ENCODE data around the gene ANKRD11.

Gene ANKRD11

DNA sequence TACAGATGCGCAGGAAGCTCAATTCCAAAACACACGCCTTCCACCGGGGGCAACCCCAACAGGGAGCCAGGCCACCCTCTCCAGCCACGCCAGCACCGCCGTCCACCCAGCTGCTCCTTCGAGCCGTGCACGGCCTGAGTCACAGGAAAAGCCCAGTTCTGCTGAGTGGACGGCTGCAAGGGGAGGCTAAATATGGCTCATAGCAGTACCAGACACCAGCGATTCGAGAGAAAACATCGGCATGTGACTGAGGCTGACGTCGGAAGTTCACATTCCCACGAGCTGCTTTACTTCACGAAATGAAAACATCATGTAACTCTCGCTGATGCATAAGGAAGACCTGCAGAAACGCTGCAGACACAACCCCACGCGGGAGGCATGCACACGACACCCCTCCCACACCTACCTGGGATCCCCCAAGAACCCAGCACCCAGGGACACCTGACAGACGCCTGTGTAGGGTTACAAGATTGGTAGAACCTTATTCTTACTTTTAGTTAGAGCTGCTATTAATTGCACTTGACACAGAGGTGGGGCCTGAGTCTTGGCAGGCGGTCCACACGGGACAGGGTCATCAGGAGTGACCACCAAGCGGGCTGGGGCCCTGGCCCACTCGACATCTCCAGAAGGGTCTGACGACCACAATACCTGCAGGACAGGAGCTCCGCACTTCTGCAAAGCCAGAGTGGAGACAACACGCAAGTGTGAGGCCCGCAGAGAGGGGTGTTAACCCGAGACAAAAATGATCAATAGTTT lies 116.8 kb downstream of the ANKRD11 start:
- Histone ChIP-seq H3K27me3 (ENCODE audit: insufficient read depth, insufficient read length) (no peaks in the 10 kb centered on the region), H3K9ac (ENCODE audit: insufficient read length, low read depth) (no peak overlapping the region), H3K4me3 (ENCODE audit: insufficient read length, low read depth) (no peak overlapping the region), H3K36me3 (ENCODE audit: insufficient read depth, insufficient read length, low read length) (peaks cover 34% of the 10 kb centered on the region), H3K9me3 (ENCODE audit: insufficient read depth, low read length) (no peaks in the 10 kb centered on the region), H3K4me1 (ENCODE audit: insufficient read depth, insufficient read length) (peaks cover 34% of the 10 kb centered on the region)
- TF ChIP-seq YY1 (IDR thresholded peaks at IDR 0.05; ENCODE audit: insufficient read depth, insufficient read length) = no peak
- TF ChIP-seq SUZ12 (IDR thresholded peaks at IDR 0.05; ENCODE audit: extremely low read depth, insufficient read depth, insufficient read length) = no peak
- TF ChIP-seq ZNF274 (IDR thresholded peaks at IDR 0.05; ENCODE audit: low read depth, low read length) = no peak
- DNase-seq (ENCODE audit: low read depth, low spot score) = no peak

GRCh38 chr16:89371968-89372634 lies 118.3 kb downstream of the ANKRD11 start:
- Histone ChIP-seq H3K4me3 (ENCODE audit: insufficient read length, low read depth) (no peak overlapping the region), H3K9me3 (ENCODE audit: insufficient read depth, low read length) (no peaks in the 10 kb centered on the region), H3K27me3 (ENCODE audit: insufficient read depth, insufficient read length) (no peaks in the 10 kb centered on the region), H3K36me3 (ENCODE audit: insufficient read depth, insufficient read length, low read length) (peaks cover 34% of the 10 kb centered on the region), H3K4me1 (ENCODE audit: insufficient read depth, insufficient read length) (peaks cover 37% of the 10 kb centered on the region), H3K9ac (ENCODE audit: insufficient read length, low read depth) (no peak overlapping the region)
- DNase-seq (ENCODE audit: low read depth, low spot score) = no peak
- no peak for TF ChIP-seq ZNF274 (IDR thresholded peaks at IDR 0.05; ENCODE audit: low read depth, low read length)
- TF ChIP-seq SUZ12 (IDR thresholded peaks at IDR 0.05; ENCODE audit: extremely low read depth, insufficient read depth, insufficient read length) = no peak

GRCh38 chr16:89371386-89371785 lies 119.0 kb downstream of the ANKRD11 start:
- H3K4me3 ChIP-seq (ENCODE audit: insufficient read length, low read depth) = no peak overlapping the region
- H3K9ac ChIP-seq (ENCODE audit: insufficient read length, low read depth) = no peak overlapping the region
- TF ChIP-seq YY1 (IDR thresholded peaks at IDR 0.05; ENCODE audit: insufficient read depth, insufficient read length) (no peak), ZNF274 (IDR thresholded peaks at IDR 0.05; ENCODE audit: low read depth, low read length) (no peak), SUZ12 (IDR thresholded peaks at IDR 0.05; ENCODE audit: extremely low read depth, insufficient read depth, insufficient read length) (no peak)
- H3K4me1 ChIP-seq (ENCODE audit: insufficient read depth, insufficient read length) = peaks cover 37% of the 10 kb centered on the region
- peaks cover 35% of the 10 kb centered on the region for H3K36me3 ChIP-seq (ENCODE audit: insufficient read depth, insufficient read length, low read length)
- no peaks in the 10 kb centered on the region for H3K9me3 ChIP-seq (ENCODE audit: insufficient read depth, low read length)
- no peaks in the 10 kb centered on the region for H3K27me3 ChIP-seq (ENCODE audit: insufficient read depth, insufficient read length)
- DNase-seq (ENCODE audit: low read depth, low spot score) = no peak

GRCh38 chr16:89370601-89371000 lies 119.8 kb downstream of the ANKRD11 start:
- no peak overlapping the region for H3K9ac ChIP-seq (ENCODE audit: insufficient read length, low read depth)
- no peaks in the 10 kb centered on the region for H3K27me3 ChIP-seq (ENCODE audit: insufficient read depth, insufficient read length)
- no peaks in the 10 kb centered on the region for H3K9me3 ChIP-seq (ENCODE audit: insufficient read depth, low read length)
- TF ChIP-seq ZNF274 (IDR thresholded peaks at IDR 0.05; ENCODE audit: low read depth, low read length) = no peak
- no peak for TF ChIP-seq SUZ12 (IDR thresholded peaks at IDR 0.05; ENCODE audit: extremely low read depth, insufficient read depth, insufficient read length)
- no peak for TF ChIP-seq YY1 (IDR thresholded peaks at IDR 0.05; ENCODE audit: insufficient read depth, insufficient read length)
- DNase-seq (ENCODE audit: low read depth, low spot score) = no peak
- peaks cover 37% of the 10 kb centered on the region for H3K4me1 ChIP-seq (ENCODE audit: insufficient read depth, insufficient read length)
- H3K4me3 ChIP-seq (ENCODE audit: insufficient read length, low read depth) = no peak overlapping the region
- H3K36me3 ChIP-seq (ENCODE audit: insufficient read depth, insufficient read length, low read length) = peaks cover 39% of the 10 kb centered on the region

GRCh38 chr16:89370081-89370511 lies 120.3 kb downstream of the ANKRD11 start:
- Histone ChIP-seq H3K4me3 (ENCODE audit: insufficient read length, low read depth) (no peak overlapping the region), H3K27me3 (ENCODE audit: insufficient read depth, insufficient read length) (no peaks in the 10 kb centered on the region), H3K36me3 (ENCODE audit: insufficient read depth, insufficient read length, low read length) (peaks cover 39% of the 10 kb centered on the region), H3K9me3 (ENCODE audit: insufficient read depth, low read length) (no peaks in the 10 kb centered on the region), H3K4me1 (ENCODE audit: insufficient read depth, insufficient read length) (peaks cover 38% of the 10 kb centered on the region), H3K9ac (ENCODE audit: insufficient read length, low read depth) (no peak overlapping the region)
- DNase-seq (ENCODE audit: low read depth, low spot score) = no peak
- TF ChIP-seq SUZ12 (IDR thresholded peaks at IDR 0.05; ENCODE audit: extremely low read depth, insufficient read depth, insufficient read length) (no peak), YY1 (IDR thresholded peaks at IDR 0.05; ENCODE audit: insufficient read depth, insufficient read length) (no peak), ZNF274 (IDR thresholded peaks at IDR 0.05; ENCODE audit: low read depth, low read length) (no peak)

DNA sequence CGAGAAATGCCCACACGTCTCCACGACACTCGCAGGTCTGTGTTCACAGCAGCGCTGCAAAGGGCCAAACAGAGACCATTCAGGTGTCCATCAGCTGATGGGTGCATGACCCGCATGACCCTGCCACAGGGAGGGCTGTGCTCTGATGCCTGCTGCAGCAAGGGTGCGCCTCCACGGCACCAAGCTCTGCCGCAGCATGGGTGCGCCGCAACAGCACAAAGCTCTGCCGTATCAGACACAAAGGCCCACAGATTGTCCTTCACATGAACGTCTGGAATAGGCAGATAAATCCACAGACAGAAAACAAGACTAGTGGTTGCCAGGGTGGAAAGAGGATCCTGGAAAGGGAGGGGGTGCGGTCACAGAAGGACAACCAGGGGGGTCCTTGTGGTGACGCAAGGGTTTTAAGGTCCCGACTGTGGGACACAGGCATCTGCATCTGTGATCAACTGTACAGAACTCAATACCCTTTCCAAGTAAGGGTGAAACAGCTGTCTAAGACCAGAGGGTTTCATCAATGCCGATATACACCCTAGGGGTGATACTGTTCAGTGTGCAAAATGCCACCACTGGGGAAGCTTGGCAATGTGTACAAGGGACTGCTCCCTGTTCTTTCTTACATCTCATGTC lies 121.0 kb downstream of the ANKRD11 start:
- no peaks in the 10 kb centered on the region for H3K27me3 ChIP-seq (ENCODE audit: insufficient read depth, insufficient read length)
- DNase-seq (ENCODE audit: low read depth, low spot score) = no peak
- H3K4me3 ChIP-seq (ENCODE audit: insufficient read length, low read depth) = no peak overlapping the region
- H3K36me3 ChIP-seq (ENCODE audit: insufficient read depth, insufficient read length, low read length) = peaks cover 39% of the 10 kb centered on the region
- H3K9ac ChIP-seq (ENCODE audit: insufficient read length, low read depth) = no peak overlapping the region
- peaks cover 36% of the 10 kb centered on the region for H3K4me1 ChIP-seq (ENCODE audit: insufficient read depth, insufficient read length)
- TF ChIP-seq YY1 (IDR thresholded peaks at IDR 0.05; ENCODE audit: insufficient read depth, insufficient read length) = no peak
- TF ChIP-seq ZNF274 (IDR thresholded peaks at IDR 0.05; ENCODE audit: low read depth, low read length) = no peak
- no peak for TF ChIP-seq SUZ12 (IDR thresholded peaks at IDR 0.05; ENCODE audit: extremely low read depth, insufficient read depth, insufficient read length)
- no peaks in the 10 kb centered on the region for H3K9me3 ChIP-seq (ENCODE audit: insufficient read depth, low read length)
